GM18519 (cell line): ENCODE measurements around the gene NDUFA6.
A peak's percentile ranks its signal among the peaks of the same experiment; 100 is the strongest.
"Not testable (repeated sequence)": the region's sequence is repeated elsewhere in the genome, so short reads cannot be mapped to it uniquely, and the experiment has no call there.

ENCODE experiments used
- ATAC-seq: cut with Tn5 transposase; IDR thresholded peaks from one replicate; pipeline ENCODE4 v1.9.1; 2021; ENCODE audit warnings: mild to moderate bottlenecking, moderate library complexity; ENCODE audit not compliant: unreplicated experiment, low FRiP score

Gene NDUFA6

GRCh38 chr22:42072606-42073330, 17.8 kb downstream of the NDUFA6 start:
- ATAC-seq = no peak

- ATAC-seq = not testable (repeated sequence)
These were observed 19.1 kb downstream of the NDUFA6 start for GRCh38 chr22:42071508-42071907.

- ATAC-seq = peak; percentile 79
These were observed 19.8 kb downstream of the NDUFA6 start, which contains the start of gene NAGA for GRCh38 chr22:42070517-42071422. Gene NAGA, minus strand, starts transcription at chr22:42070812. Its CDS starts 515 bp downstream, at chr22:42070297.

GRCh38 chr22:42069801-42070516, 20.6 kb downstream of the NDUFA6 start:
- ATAC-seq = no peak

GRCh38 chr22:42068291-42068690, 22.3 kb downstream of the NDUFA6 start:
- no peak for ATAC-seq

GRCh38 chr22:42067671-42068251, 22.8 kb downstream of the NDUFA6 start:
- no peak for ATAC-seq

- no peak for ATAC-seq
These were observed 23.6 kb downstream of the NDUFA6 start for GRCh38 chr22:42066937-42067336.

- ATAC-seq = no peak
These were observed 24.3 kb downstream of the NDUFA6 start for GRCh38 chr22:42066126-42066761.

GRCh38 chr22:42065438-42066125, 25.0 kb downstream of the NDUFA6 start:
- no peak for ATAC-seq

- no peak for ATAC-seq
These were observed 25.9 kb downstream of the NDUFA6 start for GRCh38 chr22:42064629-42065028.

- no peak for ATAC-seq
These were observed 27.9 kb downstream of the NDUFA6 start for GRCh38 chr22:42062506-42063170.

GRCh38 chr22:42061041-42061440, 29.5 kb downstream of the NDUFA6 start:
- ATAC-seq = no peak

- ATAC-seq = no peak
These were observed 30.1 kb downstream of the NDUFA6 start for GRCh38 chr22:42060489-42060888.

GRCh38 chr22:42056757-42057511, 33.6 kb downstream of the NDUFA6 start:
- no peak for ATAC-seq

GRCh38 chr22:42052765-42053164, 37.8 kb downstream of the NDUFA6 start:
- ATAC-seq = no peak

GRCh38 chr22:42050641-42051180, 39.9 kb downstream of the NDUFA6 start:
- ATAC-seq = no peak

- ATAC-seq = no peak
These were observed 48.8 kb downstream of the NDUFA6 start for GRCh38 chr22:42041784-42042183.

- no peak for ATAC-seq
These were observed 51.3 kb downstream of the NDUFA6 start for GRCh38 chr22:42039271-42039670.
